ENCODE results near the gene PAGE2. TPM values are rescaled to one million over a fixed set of nuclear protein-coding genes. Genes with fewer than 3 reads are reported as not detected.
"Not testable (repeated sequence)": the region's sequence is repeated elsewhere in the genome, so short reads cannot be mapped to it uniquely, and the experiment has no call there.

Gene PAGE2
- total RNA-seq, 2 experiments from 2014 or later: not detected

DNA sequence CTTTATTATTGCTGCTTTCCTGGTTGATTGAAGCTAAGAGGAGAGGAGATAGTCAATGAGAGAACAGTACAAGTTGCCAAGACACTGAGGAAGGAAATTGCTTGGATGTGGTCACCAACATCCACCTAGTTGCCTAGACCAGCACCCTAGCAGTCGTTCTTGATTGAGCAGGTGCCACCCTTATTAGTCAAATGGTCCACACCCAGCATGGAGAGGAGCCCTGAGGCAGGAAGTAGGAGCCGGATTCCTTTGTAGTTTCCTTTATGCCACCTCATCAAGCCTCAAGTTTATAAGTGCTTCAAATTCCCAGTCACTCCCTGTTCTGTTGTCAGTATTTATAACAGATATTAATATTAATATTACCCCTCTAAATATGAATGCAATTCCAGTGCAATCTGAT lies 19.1 kb downstream of the PAGE2 start:
- Mint-ChIP-seq H3K4me1 (no peaks in the 10 kb centered on the region), H3K4me3 (no peak overlapping the region), H3K27ac (no peak overlapping the region), H3K27me3 (no peaks in the 10 kb centered on the region), H3K36me3 (no peaks in the 10 kb centered on the region), H3K9me3 (ENCODE audit: low read depth) (no peaks in the 10 kb centered on the region)
- no peak for ATAC-seq
- CTCF ChIA-PET: no interaction called here
- no peak for DNase-seq

DNA sequence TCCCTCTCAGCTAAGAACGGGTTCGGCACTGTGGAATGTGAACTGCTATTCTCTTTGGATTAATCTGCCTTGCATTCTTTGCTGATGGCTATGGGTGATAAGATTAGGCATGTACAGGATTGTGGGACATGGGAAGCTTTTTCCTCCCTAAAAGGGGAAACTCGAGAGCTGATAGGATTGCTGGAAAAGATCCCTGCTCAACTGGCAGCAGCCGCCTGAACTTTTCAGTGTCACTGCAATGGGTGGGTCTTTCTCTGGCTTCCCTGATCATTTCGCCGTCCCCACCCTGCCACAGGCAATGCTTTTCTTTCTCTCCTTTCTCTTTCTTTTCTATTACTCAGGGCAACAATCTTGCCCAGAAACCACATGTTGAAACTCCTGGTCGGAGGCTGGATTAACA lies 20.5 kb downstream of the PAGE2 start:
- CTCF ChIA-PET: no interaction called here
- no peaks in the 10 kb centered on the region for H3K4me1 Mint-ChIP-seq
- DNase-seq (no peak), ATAC-seq (no peak)
- H3K9me3 Mint-ChIP-seq (ENCODE audit: low read depth): no peaks in the 10 kb centered on the region
- no peak overlapping the region for H3K4me3 Mint-ChIP-seq
- no peaks in the 10 kb centered on the region for H3K36me3 Mint-ChIP-seq
- H3K27me3 Mint-ChIP-seq: no peaks in the 10 kb centered on the region
- no peak overlapping the region for H3K27ac Mint-ChIP-seq

DNA sequence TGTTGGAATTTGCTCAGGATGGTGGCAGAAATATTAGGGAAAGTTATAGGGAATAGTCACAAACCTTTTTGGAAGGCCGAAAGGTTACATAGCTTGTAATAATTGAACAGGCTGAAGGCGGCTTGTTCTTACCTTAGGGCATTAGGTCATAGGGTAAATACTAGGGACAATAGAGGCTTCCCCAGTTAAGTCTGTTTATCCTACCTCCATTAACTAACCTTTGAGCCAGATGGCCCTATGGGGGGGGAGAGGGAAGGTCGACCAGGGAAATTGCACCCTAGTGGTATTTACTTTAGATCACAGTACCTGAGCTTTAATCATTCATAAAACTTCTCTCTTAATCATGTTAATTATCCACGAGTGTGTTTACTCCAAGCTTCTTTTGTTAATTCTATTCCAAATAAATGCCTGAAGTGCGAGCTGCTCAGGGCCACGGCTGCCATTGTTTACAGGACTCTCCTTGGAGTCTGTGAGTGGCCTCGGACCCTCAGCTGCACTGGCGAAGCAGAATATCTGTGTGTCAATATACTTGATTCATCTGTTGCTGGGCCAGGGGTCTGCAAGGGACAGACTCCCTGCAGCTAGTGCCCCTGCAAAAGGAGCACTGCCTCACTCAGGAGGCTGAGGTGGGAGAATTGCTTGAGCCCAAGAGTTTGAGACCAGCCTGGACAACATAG lies 22.9 kb downstream of the PAGE2 start:
- no peaks in the 10 kb centered on the region for H3K27me3 Mint-ChIP-seq
- DNase-seq (no peak), ATAC-seq (no peak)
- H3K4me1 Mint-ChIP-seq: no peaks in the 10 kb centered on the region
- no peaks in the 10 kb centered on the region for H3K9me3 Mint-ChIP-seq (ENCODE audit: low read depth)
- CTCF ChIA-PET: no interaction called here
- no peak overlapping the region for H3K27ac Mint-ChIP-seq
- no peak overlapping the region for H3K4me3 Mint-ChIP-seq
- no peaks in the 10 kb centered on the region for H3K36me3 Mint-ChIP-seq

DNA sequence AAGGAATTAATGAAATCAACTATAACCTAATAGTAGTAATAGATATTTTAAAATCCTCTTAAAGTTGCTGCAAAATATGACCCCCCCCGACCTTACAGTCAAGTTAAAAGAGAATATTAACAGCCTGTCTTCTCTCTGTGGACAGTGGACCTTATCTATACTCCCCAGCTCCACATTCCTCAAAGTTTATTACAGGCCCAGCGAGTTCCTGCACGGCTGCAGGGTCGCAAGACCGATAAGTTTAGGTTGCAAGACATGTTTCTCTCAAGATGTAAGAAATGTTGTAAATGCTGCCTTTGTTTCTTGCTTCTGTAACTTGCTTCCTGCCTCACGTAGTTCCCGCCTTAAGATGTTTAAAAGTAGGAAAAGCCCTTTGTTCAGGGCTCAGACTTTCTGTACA lies 27.8 kb downstream of the PAGE2 start:
- ATAC-seq; DNase-seq; CTCF ChIA-PET; H3K27me3 Mint-ChIP-seq; H3K4me3 Mint-ChIP-seq; H3K9me3 Mint-ChIP-seq (ENCODE audit: low read depth); H3K27ac Mint-ChIP-seq; H3K36me3 Mint-ChIP-seq: not testable (repeated sequence)
- H3K4me1 Mint-ChIP-seq: peaks cover 28% of the 10 kb centered on the region

DNA sequence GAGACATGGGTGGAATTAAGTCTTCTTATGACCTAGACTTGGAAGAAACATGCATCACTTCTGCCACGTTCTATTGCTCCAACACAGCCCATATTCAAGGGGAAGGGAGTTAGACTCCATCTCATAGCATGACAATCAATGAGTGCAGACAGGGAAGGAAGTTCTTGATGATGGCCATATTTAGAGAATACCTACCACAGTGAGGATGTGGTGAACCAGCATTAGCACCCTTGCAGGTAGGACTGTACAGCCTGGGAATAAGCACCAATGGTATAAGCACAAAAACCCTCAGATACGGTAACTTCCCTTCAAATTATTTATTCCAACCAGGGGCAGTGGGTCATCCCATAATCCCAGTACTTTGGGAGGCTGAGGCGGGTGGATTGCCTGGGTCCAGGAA lies 29.8 kb downstream of the PAGE2 start:
- no peak overlapping the region for H3K4me3 Mint-ChIP-seq
- H3K9me3 Mint-ChIP-seq (ENCODE audit: low read depth): no peaks in the 10 kb centered on the region
- peak; percentile 68 for ATAC-seq
- no peaks in the 10 kb centered on the region for H3K27me3 Mint-ChIP-seq
- CTCF ChIA-PET: no interaction called here
- H3K27ac Mint-ChIP-seq: no peak overlapping the region
- H3K36me3 Mint-ChIP-seq: no peaks in the 10 kb centered on the region
- DNase-seq: peak; percentile 52
- H3K4me1 Mint-ChIP-seq: peaks cover 28% of the 10 kb centered on the region

DNA sequence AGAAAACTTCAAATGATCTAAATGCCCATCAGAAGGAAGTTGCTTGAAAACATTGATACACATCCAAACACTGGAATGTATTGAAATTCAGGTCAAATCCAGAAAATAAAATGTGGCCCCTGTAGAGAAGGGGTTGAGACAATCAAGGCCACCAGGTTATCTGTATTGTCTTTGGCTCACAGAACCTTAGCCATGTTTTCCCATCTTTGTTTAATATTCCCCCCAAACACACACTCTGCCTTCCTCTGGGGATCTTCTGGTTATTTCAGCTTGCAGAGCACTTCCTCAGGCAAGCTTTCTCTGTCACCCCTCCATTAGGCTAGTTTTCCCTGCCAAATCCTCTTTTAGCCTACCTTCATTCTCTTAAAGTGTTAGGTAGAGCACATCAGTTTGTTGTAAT lies 30.5 kb downstream of the PAGE2 start:
- H3K27me3 Mint-ChIP-seq: no peaks in the 10 kb centered on the region
- no peaks in the 10 kb centered on the region for H3K9me3 Mint-ChIP-seq (ENCODE audit: low read depth)
- DNase-seq (no peak), ATAC-seq (no peak)
- H3K4me3 Mint-ChIP-seq: no peak overlapping the region
- H3K36me3 Mint-ChIP-seq: no peaks in the 10 kb centered on the region
- peak overlapping the region; percentile 19 for H3K27ac Mint-ChIP-seq
- CTCF ChIA-PET: interaction anchor here (0.9 kb wide), 1 partner anchor 42 kb away, joined by 3 read pairs; no protein-coding TSS in a partner anchor
- H3K4me1 Mint-ChIP-seq: peaks cover 28% of the 10 kb centered on the region

DNA sequence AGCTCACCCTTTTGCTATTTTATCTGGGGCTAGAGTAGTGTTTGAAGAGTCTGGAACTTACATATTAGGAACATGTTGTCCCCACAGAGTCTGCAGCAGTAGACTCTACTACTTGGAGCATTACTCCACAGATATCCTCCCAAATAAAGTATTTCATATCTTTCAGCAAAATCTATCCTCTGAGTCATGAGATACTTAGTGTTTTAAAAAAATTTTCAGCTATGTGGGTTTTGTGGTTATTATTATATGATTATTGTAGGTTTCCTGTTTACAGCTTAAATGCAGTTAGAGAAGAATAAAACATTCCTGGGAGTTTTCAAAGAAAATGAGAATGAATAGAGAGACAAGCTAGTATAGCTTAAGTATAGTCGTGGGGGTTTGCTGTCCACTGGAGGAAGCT lies 30.9 kb downstream of the PAGE2 start:
- no peaks in the 10 kb centered on the region for H3K9me3 Mint-ChIP-seq (ENCODE audit: low read depth)
- no peaks in the 10 kb centered on the region for H3K36me3 Mint-ChIP-seq
- ATAC-seq (no peak), DNase-seq (no peak)
- H3K27me3 Mint-ChIP-seq: no peaks in the 10 kb centered on the region
- H3K4me3 Mint-ChIP-seq: no peak overlapping the region
- peak overlapping the region; percentile 19 for H3K27ac Mint-ChIP-seq
- CTCF ChIA-PET: interaction anchor here (0.9 to 1.6 kb wide), 2 partner anchors 15 to 42 kb away, joined by 3 to 6 read pairs; no protein-coding TSS in a partner anchor
- H3K4me1 Mint-ChIP-seq: peaks cover 28% of the 10 kb centered on the region

DNA sequence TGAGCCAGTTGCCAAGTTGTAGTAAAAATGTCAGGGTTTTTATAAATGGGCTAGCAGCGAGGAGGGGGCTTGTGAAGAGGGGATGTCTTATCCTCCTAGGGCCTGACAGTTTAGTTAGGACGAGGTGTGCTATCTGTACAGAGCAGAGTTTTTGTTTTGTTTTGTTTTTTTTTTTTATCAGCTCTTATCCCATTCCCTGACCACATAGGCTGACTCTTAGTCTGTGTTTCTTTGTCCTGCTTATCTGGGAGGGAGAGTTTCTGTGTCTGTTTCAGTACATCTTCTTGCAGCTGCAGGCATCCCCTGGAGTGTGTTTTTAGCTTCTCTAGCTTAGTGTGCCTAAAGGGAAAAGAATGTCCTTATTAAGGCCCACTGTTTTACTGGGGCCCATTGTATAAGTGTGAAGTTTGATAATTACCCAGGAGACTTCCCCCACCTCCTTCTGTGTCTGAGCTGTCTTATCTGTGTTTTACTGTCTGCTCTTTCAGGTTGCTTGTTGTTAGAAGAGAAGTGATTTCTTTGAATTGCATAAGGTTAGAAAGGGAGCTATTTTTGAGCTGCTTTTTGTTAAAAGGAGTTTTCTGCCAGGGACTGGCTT lies 32.0 kb downstream of the PAGE2 start:
- CTCF ChIA-PET: interaction anchor here (1.6 kb wide), 1 partner anchor 14 kb away, joined by 6 read pairs; no protein-coding TSS in a partner anchor
- H3K27ac Mint-ChIP-seq: no peak overlapping the region

DNA sequence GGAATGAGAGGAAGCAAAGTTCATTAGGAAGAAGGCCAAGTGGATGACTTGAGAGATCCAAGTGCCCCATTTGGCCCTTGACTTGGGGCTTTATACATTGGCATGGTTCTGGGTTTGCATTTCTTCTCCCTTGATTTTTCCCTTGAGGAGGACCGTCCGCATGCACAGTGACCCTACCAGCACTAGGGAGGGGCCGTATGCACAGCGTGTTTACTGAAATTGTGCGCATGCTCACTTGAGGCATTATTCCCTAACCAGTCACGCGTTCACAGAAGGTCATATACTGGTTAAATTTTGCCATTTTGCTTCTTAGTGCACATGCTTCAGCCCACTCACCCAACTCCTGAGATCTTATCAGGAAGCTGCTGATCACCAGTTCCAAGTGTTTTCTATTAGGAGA lies 35.1 kb downstream of the PAGE2 start:
- peaks cover 19% of the 10 kb centered on the region for H3K4me1 Mint-ChIP-seq
- no peak overlapping the region for H3K4me3 Mint-ChIP-seq
- ATAC-seq: no peak
- CTCF ChIA-PET: no interaction called here
- peaks cover 2% of the 10 kb centered on the region for H3K27me3 Mint-ChIP-seq
- no peaks in the 10 kb centered on the region for H3K36me3 Mint-ChIP-seq
- no peaks in the 10 kb centered on the region for H3K9me3 Mint-ChIP-seq (ENCODE audit: low read depth)
- DNase-seq: no peak
- H3K27ac Mint-ChIP-seq: no peak overlapping the region

More for the DNA sequence above, 32.0 kb downstream of the PAGE2 start:
- DNase-seq (no peak), ATAC-seq (no peak)
- H3K4me1 Mint-ChIP-seq: peaks cover 28% of the 10 kb centered on the region
- H3K27me3 Mint-ChIP-seq: no peaks in the 10 kb centered on the region
- H3K36me3 Mint-ChIP-seq: no peaks in the 10 kb centered on the region
- H3K9me3 Mint-ChIP-seq (ENCODE audit: low read depth): no peaks in the 10 kb centered on the region
- H3K4me3 Mint-ChIP-seq: no peak overlapping the region

DNA sequence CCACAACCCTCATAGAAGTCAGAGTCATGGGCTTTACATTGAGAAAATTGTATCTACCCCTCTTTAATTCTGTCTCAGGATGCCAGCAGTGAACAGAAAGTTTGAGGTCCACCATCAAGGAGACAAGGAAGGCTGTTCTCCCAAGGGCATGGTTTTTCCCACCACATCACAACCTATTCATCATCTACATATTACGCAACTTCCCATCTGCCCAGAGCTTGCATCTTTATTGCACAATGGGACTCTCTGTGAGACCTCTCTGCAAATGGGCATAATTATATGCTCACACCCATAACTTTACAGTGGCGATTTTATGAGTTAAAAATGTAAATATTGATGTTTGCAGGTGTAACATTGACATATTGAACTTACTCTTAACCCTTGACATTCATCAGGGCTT lies 38.9 kb downstream of the PAGE2 start:
- Mint-ChIP-seq H3K27me3 (peaks cover 2% of the 10 kb centered on the region), H3K4me3 (no peak overlapping the region), H3K27ac (no peak overlapping the region), H3K36me3 (no peaks in the 10 kb centered on the region), H3K9me3 (ENCODE audit: low read depth) (no peaks in the 10 kb centered on the region), H3K4me1 (no peaks in the 10 kb centered on the region)
- CTCF ChIA-PET: no interaction called here
- ATAC-seq (no peak), DNase-seq (no peak)

DNA sequence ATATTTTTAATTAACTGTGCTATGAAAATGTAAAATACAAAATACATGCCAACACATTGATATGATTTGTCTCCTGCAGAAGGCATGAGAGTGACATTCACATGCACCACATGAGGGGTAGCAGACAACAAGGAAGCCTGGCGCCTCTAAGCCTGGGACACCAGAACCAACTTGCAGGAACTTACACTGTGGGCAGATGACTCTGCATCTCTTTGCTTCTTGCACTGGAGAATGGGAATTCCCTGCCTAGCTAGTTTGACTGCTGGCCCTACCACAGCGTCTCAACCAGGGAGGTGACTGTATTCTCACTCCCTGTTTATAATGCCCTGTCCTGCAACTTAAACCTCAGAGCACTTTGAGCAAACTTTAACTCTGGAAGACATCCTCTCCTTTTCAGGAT lies 40.5 kb downstream of the PAGE2 start:
- H3K27ac Mint-ChIP-seq: no peak overlapping the region
- H3K4me1 Mint-ChIP-seq: no peaks in the 10 kb centered on the region
- H3K9me3 Mint-ChIP-seq (ENCODE audit: low read depth): no peaks in the 10 kb centered on the region
- no peak for DNase-seq
- H3K4me3 Mint-ChIP-seq: no peak overlapping the region
- ATAC-seq: no peak
- peaks cover 2% of the 10 kb centered on the region for H3K27me3 Mint-ChIP-seq
- CTCF ChIA-PET: no interaction called here
- H3K36me3 Mint-ChIP-seq: no peaks in the 10 kb centered on the region

DNA sequence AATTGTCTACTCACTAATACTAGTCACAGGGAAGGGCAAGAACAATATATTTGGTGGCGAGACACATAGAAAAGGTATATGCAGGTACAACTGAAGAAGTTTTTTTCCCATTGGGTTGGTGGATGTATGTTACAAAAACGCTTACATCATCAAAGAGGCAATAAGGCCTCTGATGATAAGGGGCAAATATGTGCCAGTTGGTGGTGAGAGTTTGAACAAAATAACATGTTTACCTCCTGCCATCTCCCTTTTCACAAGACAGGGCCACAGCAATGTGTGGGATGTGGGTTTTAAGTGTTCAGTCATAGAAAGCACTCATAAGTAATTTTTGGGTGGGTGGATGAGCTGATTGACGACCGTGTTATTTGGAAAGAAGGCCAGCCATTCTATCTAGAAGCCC lies 41.7 kb downstream of the PAGE2 start:
- H3K36me3 Mint-ChIP-seq: no peaks in the 10 kb centered on the region
- H3K27ac Mint-ChIP-seq: no peak overlapping the region
- CTCF ChIA-PET: no interaction called here
- H3K4me3 Mint-ChIP-seq: no peak overlapping the region
- H3K4me1 Mint-ChIP-seq: no peaks in the 10 kb centered on the region
- DNase-seq (no peak), ATAC-seq (no peak)
- H3K27me3 Mint-ChIP-seq: peaks cover 2% of the 10 kb centered on the region
- no peaks in the 10 kb centered on the region for H3K9me3 Mint-ChIP-seq (ENCODE audit: low read depth)

DNA sequence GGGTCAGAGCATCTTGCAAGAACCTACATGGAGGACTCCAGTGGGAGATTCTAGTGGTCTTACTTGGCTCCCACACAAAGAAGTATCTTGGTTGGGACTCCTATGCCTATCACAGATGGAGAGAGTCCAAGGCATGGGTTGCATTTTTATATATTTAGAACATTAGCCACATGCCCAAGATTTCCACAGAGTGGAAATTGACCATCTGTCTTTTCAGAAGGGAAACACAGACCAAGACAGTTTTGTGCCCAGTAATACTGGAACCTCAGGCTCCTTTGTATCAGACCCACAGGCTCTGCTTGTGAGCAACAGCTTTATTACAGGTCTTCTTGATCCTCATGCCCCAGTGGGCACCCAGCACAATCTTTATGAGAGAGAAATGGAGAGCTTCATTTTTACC lies 43.6 kb downstream of the PAGE2 start:
- no peak for DNase-seq
- no peaks in the 10 kb centered on the region for H3K4me1 Mint-ChIP-seq
- H3K27me3 Mint-ChIP-seq: peaks cover 2% of the 10 kb centered on the region
- CTCF ChIA-PET: no interaction called here
- no peak overlapping the region for H3K4me3 Mint-ChIP-seq
- no peak overlapping the region for H3K27ac Mint-ChIP-seq
- no peak for ATAC-seq
- no peaks in the 10 kb centered on the region for H3K36me3 Mint-ChIP-seq
- no peaks in the 10 kb centered on the region for H3K9me3 Mint-ChIP-seq (ENCODE audit: low read depth)

DNA sequence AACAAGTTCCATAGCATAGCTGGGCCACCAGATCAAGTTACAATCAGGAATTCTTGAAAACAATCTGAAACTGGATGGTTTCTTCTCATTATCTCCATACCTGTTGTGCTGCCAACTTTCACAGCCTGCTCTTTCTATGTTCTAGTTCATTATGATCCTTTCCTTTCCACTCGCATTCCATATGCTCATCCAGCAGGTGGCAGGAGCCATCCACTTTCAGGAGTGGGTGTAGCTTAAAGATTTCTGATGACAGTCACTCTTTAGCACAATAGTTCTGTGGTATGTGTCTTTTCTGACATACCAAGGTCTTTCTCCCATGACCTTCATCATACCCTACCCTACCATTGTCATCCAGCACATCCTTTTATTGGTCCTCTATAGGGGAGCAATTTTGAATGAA lies 46.4 kb downstream of the PAGE2 start:
- no peaks in the 10 kb centered on the region for H3K27me3 Mint-ChIP-seq
- H3K36me3 Mint-ChIP-seq: no peaks in the 10 kb centered on the region
- CTCF ChIA-PET: interaction anchor here (0.8 to 1.3 kb wide), 4 partner anchors 15 to 1113 kb away, joined by 3 to 6 read pairs (median 4); no protein-coding TSS in a partner anchor
- no peak overlapping the region for H3K4me3 Mint-ChIP-seq
- H3K9me3 Mint-ChIP-seq (ENCODE audit: low read depth): no peaks in the 10 kb centered on the region
- H3K4me1 Mint-ChIP-seq: no peaks in the 10 kb centered on the region
- H3K27ac Mint-ChIP-seq: no peak overlapping the region
- ATAC-seq (no peak), DNase-seq (peak; percentile 45)

Measured in activated CD8-positive, alpha-beta memory T cell treated with anti-CD3 and anti-CD28 coated beads, Interleukin-2, amount 10 ng/mL, durations not matched to agents 7 days and 5 days (primary cell).